DND-41 (cell line): ENCODE data around the gene SART3.

Source experiments
- EZH2 ChIP-seq: IDR thresholded peaks from 3 replicates; pipeline ENCODE4 v1.6.1; 2012; ENCODE audit warnings: borderline replicate concordance, low read depth, mild to moderate bottlenecking, moderate library complexity, low read length, inconsistent platforms; ENCODE audit not compliant: severe bottlenecking
- TF ChIP-seq, protein P1 (sequence below): IDR thresholded peaks from 2 replicates; pipeline ENCODE4 v1.5.1; 2012; ENCODE audit warnings: borderline replicate concordance, low read length, moderate library complexity, mild to moderate bottlenecking; ENCODE audit not compliant: poor library complexity, severe bottlenecking; ENCODE audit errors: extremely low read depth

DNA sequence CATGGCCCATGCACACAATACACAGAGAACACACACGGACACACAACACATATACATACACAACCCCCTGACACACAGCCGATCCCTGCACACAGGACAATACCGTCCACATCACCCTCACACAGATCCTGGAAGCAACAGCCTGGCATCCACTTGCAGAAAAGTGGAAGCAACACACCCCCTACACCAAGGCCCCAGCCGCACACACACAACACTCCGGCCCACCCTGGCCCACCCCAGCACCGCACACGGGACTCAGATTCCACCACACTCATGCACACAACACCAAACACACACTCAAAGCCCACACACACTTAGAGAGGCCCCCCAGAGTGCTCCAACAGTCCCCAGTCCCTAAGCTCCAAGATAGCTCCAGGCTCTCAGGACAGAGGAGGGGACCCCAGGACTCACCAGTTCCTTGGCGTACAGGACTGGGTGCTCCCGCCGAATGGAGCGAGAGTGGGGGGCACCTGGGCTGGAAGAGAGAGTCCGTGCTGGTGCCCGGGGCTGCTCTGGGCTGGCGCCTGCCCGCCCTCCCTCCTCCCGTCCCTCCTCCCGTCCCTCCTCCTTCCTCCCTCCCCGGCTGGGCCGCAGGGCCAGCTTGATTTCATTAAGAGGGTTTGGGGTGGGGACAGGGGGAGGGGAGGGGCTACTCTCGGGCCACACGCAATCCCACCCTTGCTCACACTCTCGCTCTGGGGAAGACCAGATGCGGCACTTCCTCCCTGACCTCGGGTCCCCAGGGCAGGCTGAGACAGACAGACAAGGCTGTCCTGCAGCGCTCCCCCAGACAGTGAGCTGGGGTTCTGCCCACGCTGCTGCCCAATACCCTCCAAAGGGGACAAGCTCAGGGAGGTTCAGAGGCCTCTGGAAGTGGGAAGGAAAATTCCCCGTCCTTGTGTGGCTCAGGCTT lies 36.8 kb upstream of the SART3 start, which contains the start of gene TMEM119:
- TF ChIP-seq, protein P1, sequence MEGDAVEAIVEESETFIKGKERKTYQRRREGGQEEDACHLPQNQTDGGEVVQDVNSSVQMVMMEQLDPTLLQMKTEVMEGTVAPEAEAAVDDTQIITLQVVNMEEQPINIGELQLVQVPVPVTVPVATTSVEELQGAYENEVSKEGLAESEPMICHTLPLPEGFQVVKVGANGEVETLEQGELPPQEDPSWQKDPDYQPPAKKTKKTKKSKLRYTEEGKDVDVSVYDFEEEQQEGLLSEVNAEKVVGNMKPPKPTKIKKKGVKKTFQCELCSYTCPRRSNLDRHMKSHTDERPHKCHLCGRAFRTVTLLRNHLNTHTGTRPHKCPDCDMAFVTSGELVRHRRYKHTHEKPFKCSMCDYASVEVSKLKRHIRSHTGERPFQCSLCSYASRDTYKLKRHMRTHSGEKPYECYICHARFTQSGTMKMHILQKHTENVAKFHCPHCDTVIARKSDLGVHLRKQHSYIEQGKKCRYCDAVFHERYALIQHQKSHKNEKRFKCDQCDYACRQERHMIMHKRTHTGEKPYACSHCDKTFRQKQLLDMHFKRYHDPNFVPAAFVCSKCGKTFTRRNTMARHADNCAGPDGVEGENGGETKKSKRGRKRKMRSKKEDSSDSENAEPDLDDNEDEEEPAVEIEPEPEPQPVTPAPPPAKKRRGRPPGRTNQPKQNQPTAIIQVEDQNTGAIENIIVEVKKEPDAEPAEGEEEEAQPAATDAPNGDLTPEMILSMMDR, result no peak
- no peak for TF ChIP-seq EZH2
